Inflammatory macrophage (primary cell): Measurements from ENCODE around the gene TMEM107.
A peak's percentile ranks its signal among the peaks of the same experiment; 100 is the strongest.

ENCODE experiments used
- DNase-seq, 2 donors: peaks; one replicate each; pipeline ENCODE4 v3.0.0-alpha.2; 2020 to 2022

Gene TMEM107

GRCh38 chr17:8162233-8162996 lies 13.8 kb downstream of the TMEM107 start, which contains the start of gene VAMP2:
Gene VAMP2, minus strand, starts transcription at chr17:8162948. Its CDS starts 69 bp downstream, at chr17:8162879.
- DNase-seq: peak; percentile 63 to 78

GRCh38 chr17:8161289-8162232 lies 14.6 kb downstream of the TMEM107 start:
- no peak for DNase-seq

- DNase-seq: no peak
Observed at GRCh38 chr17:8160741-8161221, 15.4 kb downstream of the TMEM107 start.

- no peak for DNase-seq
Observed at GRCh38 chr17:8160224-8160577, 16.0 kb downstream of the TMEM107 start.

- no peak for DNase-seq
Observed at GRCh38 chr17:8159459-8160223, 16.5 kb downstream of the TMEM107 start.

- DNase-seq: no peak
Observed at GRCh38 chr17:8159032-8159400, 17.2 kb downstream of the TMEM107 start.

- DNase-seq: peak; percentile 93 to 97
Observed at GRCh38 chr17:8158267-8159031, 17.7 kb downstream of the TMEM107 start.

GRCh38 chr17:8156246-8156992 lies 19.8 kb downstream of the TMEM107 start:
- DNase-seq: peak; percentile 100

GRCh38 chr17:8155996-8156245 lies 20.3 kb downstream of the TMEM107 start:
- no peak for DNase-seq

GRCh38 chr17:8155231-8155995 lies 20.8 kb downstream of the TMEM107 start:
- DNase-seq: no peak

GRCh38 chr17:8154608-8155155 lies 21.5 kb downstream of the TMEM107 start:
- DNase-seq: no peak

- peak; percentile 95 to 98 for DNase-seq
Observed at GRCh38 chr17:8153957-8154607, 22.1 kb downstream of the TMEM107 start.

GRCh38 chr17:8153525-8153956 lies 22.6 kb downstream of the TMEM107 start:
- peak; percentile 88 to 94 for DNase-seq

GRCh38 chr17:8153031-8153451 lies 23.1 kb downstream of the TMEM107 start:
- no peak for DNase-seq

GRCh38 chr17:8152112-8152775 lies 23.9 kb downstream of the TMEM107 start, which contains the start of gene PER1:
Gene PER1, minus strand, starts transcription at chr17:8152404. Its CDS starts 1,698 bp downstream, at chr17:8150706.
- peak; percentile 94 to 95 for DNase-seq

- DNase-seq: peak; percentile 78 to 89
Observed at GRCh38 chr17:8151641-8152111, 24.5 kb downstream of the TMEM107 start.

GRCh38 chr17:8151120-8151640 lies 25.0 kb downstream of the TMEM107 start:
- DNase-seq: peak; percentile 71 to 79
